GM12873 (cell line): ENCODE results near the gene ADAMTSL1.
A peak's percentile ranks its signal among the peaks of the same experiment; 100 is the strongest.

ENCODE experiments used
- CTCF ChIP-seq: IDR thresholded peaks from 2 replicates; pipeline ENCODE4 v1.5.1; 2012; ENCODE audit warnings: low read depth, mild to moderate bottlenecking, moderate library complexity, low read length, control low read depth; ENCODE audit not compliant: insufficient read depth; ENCODE audit errors: missing control alignments

The ADAMTSL1 gene

GRCh38 chr9:18438951-18439350 lies 35.0 kb upstream of the ADAMTSL1 start:
- no peak for TF ChIP-seq CTCF

GRCh38 chr9:18441261-18441660 lies 32.7 kb upstream of the ADAMTSL1 start:
- TF ChIP-seq CTCF = no peak

GRCh38 chr9:18442629-18443491 lies 31.1 kb upstream of the ADAMTSL1 start:
- TF ChIP-seq CTCF = peak; percentile 91

- no peak for TF ChIP-seq CTCF
Observed at GRCh38 chr9:18447131-18447530, 26.8 kb upstream of the ADAMTSL1 start.

- no peak for TF ChIP-seq CTCF
Observed at GRCh38 chr9:18447541-18447940, 26.4 kb upstream of the ADAMTSL1 start.

- TF ChIP-seq CTCF = no peak
Observed at GRCh38 chr9:18448101-18448500, 25.9 kb upstream of the ADAMTSL1 start.

- TF ChIP-seq CTCF = no peak
Observed at GRCh38 chr9:18451406-18451805, 22.5 kb upstream of the ADAMTSL1 start.
